Lower leg skin (tissue), 4 donors: Measurements from ENCODE around the gene KIAA0513. TPM values are rescaled to one million over a fixed set of nuclear protein-coding genes. Genes with fewer than 3 reads are reported as not detected.
"Not testable (repeated sequence)": the region's sequence is repeated elsewhere in the genome, so short reads cannot be mapped to it uniquely, and the experiment has no call there.

ENCODE experiments used
- DNase-seq, 2 donors: peaks; one replicate each; pipeline ENCODE4 v3.0.0-alpha.2; 2019; ENCODE audit warnings: low spot score in 2 of 2
- H3K4me3 ChIP-seq: fragments of 200-600 bp; sonication (generic); 2 replicates; pipeline ENCODE4 v1.5.1; 2017; ENCODE audit warnings: mild to moderate bottlenecking, low read depth; ENCODE audit not compliant: poor library complexity, severe bottlenecking
- POLR2A ChIP-seq, 2 donors: fragments of 450-650 bp; IDR thresholded peaks; one replicate each; pipeline ENCODE4 v1.6.1; 2016 to 2017; ENCODE audit warnings: antibody characterized with exemption in 2 of 2, mild to moderate bottlenecking in 1 of 2, moderate library complexity in 1 of 2
- WGBS, 2 donors: methylation state at CpG; one replicate each; pipeline ENCODE4 v1.1.5; 2018; 5-methylcytosine and 5-hydroxymethylcytosine counted together
- intact Hi-C: fragments of 100-400 bp; cut with DNase I; formaldehyde crosslinking; loops from one replicate; pipeline ENCODE4 v1.15.0; 2023; ENCODE audit warnings: low total_unique reads
- total RNA-seq, 4 donors: library from RNA; depleted of rRNA; stranded (reverse); fragments of >200 nt; gene quantifications; one replicate each; pipeline ENCODE4 v1.1.0, GENCODE V29; 2016
- TF ChIP-seq, protein P1 (sequence below), 3 donors: fragments of 450-650 bp; IDR thresholded peaks; one replicate each; pipeline ENCODE4 v1.5.1; 2016; ENCODE audit warnings: antibody characterized with exemption in 3 of 3, mild to moderate bottlenecking in 3 of 3, moderate library complexity in 2 of 3

Gene KIAA0513
- total RNA-seq, 4 donors from 2014 or later: 37.5 to 48.1 (median 39.2) TPM

DNA sequence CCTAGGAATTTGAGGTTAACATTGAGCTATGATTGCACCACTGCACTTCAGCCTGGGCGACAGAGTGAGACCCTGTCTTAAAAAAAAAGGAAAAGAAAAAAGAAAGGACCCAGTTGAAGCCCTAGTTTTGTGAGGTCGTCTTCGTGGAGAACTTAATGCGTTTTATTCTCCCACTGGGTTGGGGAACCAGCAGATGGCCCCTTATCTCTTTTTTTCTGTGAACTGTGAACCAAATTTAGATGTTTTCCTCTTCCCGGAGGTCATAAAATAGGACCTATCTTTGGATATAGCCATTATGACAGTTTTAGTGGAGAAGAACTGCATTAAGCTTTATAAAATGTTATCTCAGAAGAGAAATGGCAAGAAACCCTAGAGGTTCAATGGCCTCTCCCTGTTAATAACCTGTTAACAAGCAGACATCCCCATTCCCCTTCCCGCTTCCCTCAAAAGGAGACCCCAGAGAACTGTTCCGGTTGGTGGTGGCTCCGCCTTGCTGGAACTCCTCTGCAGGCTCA is 23.5 kb downstream of the KIAA0513 start:
- TF ChIP-seq POLR2A (IDR thresholded peaks at IDR 0.05): no peak
- TF ChIP-seq, protein P1, sequence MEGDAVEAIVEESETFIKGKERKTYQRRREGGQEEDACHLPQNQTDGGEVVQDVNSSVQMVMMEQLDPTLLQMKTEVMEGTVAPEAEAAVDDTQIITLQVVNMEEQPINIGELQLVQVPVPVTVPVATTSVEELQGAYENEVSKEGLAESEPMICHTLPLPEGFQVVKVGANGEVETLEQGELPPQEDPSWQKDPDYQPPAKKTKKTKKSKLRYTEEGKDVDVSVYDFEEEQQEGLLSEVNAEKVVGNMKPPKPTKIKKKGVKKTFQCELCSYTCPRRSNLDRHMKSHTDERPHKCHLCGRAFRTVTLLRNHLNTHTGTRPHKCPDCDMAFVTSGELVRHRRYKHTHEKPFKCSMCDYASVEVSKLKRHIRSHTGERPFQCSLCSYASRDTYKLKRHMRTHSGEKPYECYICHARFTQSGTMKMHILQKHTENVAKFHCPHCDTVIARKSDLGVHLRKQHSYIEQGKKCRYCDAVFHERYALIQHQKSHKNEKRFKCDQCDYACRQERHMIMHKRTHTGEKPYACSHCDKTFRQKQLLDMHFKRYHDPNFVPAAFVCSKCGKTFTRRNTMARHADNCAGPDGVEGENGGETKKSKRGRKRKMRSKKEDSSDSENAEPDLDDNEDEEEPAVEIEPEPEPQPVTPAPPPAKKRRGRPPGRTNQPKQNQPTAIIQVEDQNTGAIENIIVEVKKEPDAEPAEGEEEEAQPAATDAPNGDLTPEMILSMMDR (IDR thresholded peaks at IDR 0.05): no peak
- no peak overlapping the region for H3K4me3 ChIP-seq
- intact Hi-C loops: no loop called here
- DNase-seq: no peak
- WGBS, 2 donors: 74 to 76% methylated on average over 8 of the region's 8 CpGs

DNA sequence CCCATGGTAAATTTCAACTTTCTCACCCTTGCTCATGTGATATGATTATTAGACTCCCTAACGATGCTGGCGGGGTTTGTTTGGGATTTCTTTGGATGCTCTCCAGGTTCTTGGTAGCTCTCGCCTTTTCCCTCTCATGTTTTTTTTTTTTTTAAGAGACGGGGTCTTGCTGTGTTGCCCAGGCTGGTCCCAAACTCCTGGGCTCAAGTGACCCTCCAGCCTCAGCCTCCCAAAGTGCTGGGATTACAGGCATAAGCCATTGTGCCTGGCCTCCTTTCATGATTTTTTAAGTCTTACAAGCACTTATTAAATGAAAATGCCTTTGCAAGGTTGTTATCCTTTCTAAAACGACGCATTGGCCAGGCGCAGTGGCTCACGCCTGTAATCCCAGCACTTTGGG is 24.1 kb downstream of the KIAA0513 start:
- WGBS, 2 donors: 89 to 90% methylated on average over 8 of the region's 8 CpGs
- TF ChIP-seq POLR2A (IDR thresholded peaks at IDR 0.05): no peak
- TF ChIP-seq, protein P1 (IDR thresholded peaks at IDR 0.05): no peak
- intact Hi-C loops: no loop called here
- DNase-seq: no peak
- no peak overlapping the region for H3K4me3 ChIP-seq

DNA sequence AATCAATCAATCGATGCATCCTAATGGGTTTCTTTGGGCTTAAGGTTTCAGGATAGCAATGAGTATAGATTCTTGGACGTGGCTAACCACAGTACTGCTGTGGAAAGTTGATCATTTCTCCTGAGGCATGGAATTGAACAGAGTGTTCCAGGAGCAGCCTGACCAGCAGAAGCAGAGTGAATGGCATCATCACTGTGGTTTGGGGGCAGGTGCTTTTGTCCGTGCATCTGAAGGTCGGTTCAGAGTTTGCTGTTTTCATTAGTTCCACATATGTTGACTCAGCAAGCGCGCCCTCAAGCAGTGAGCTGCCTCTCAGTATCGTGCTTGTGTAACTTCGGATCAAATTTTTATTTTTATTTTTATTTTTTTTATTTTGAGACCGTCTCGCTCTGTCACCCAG is 24.9 kb downstream of the KIAA0513 start:
- no peak overlapping the region for H3K4me3 ChIP-seq
- intact Hi-C loops: no loop called here
- no peak for DNase-seq
- no peak for TF ChIP-seq POLR2A (IDR thresholded peaks at IDR 0.05)
- TF ChIP-seq, protein P1 (IDR thresholded peaks at IDR 0.05): no peak
- WGBS, 2 donors: 93 to 95% methylated on average over 10 of the region's 10 CpGs

DNA sequence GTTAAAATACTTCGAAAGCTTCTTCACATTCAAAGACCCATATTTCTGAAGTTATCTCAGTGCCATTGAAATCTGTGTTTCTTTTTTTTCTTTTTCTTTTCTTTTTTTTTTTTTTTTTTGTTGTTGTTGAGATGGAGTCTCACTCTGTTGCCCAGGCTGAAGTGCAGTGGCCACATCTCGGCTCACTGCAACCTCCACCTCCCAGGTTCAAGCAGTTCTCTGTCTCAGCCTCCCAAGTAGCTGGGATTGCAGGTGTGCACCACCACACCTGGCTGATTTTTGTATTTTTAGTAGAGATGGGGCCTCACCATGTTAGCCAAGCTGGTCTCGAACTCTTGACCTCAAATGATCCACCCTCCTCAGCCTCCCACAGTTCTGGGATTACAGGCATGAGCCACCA is 26.7 kb downstream of the KIAA0513 start:
- DNase-seq, H3K4me3 ChIP-seq, intact Hi-C loops: not testable (repeated sequence)
- 83 to 96% methylated on average over 3 of the region's 3 CpGs for WGBS, 2 donors

DNA sequence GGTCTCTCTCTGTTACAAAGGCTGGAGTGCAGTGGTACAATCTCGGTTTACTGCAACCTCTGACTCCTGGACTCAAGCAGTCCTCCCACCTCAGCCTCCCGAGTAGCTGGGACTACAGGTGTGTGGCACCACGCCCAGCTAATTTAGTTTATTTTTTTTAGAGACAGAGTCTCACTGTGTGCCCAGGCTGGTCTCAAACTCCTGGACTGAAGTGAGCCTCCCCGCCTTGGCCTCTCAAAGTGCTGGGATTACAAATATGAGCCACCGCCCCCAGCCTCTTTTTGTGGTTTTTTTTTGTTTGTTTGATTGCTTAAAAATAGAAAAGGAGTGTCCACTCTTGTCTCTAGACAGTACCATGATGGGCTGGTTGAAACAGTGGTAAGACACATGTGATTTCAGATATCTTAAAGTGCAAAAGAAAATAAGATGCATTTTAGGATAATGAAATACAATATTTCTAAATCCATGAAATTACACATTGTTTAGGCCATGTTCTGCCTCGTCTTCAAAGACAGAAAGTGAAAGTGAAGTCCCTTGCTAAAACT is 27.4 kb downstream of the KIAA0513 start:
- TF ChIP-seq POLR2A (IDR thresholded peaks at IDR 0.05): no peak
- TF ChIP-seq, protein P1 (IDR thresholded peaks at IDR 0.05): no peak
- no peak for DNase-seq
- H3K4me3 ChIP-seq: no peak overlapping the region
- intact Hi-C loops: no loop called here
- 65 to 66% methylated on average over 6 of the region's 6 CpGs for WGBS, 2 donors

DNA sequence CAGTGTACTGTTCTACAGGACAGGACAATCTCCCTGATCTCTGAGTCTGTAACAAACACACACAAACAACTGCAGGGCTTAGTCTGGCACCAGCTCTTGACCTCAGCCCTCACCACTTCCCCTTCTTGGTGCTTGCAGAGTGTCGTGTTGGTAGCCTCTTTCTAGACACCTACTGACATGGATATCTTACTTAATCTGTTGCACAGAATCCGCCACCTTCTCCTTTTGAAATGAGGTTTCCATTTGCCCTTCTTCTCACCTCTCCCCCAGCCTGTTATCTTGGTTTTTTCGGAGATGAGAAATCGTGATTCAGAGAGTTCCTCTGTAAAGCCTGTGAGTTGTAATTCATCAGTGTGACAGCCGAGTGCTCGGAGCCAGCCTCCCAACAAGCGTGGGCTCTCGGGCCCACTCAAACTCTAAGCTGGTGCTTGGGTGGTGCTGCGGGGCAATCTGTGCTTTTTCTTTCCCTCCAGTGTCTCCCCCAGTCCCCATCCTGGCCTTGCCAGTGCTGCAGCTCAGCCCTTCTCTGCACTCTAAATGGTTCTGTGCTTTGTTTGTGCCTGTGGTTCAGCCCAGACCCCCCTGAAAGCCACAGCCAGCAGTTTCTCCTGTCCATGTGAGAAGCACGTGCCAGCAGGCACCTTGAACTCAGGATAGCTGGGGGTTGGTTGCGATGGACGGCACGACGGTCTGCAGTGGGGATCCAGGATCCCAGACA is 28.1 kb downstream of the KIAA0513 start:
- WGBS, 2 donors: 52 to 53% methylated on average over 14 of the region's 14 CpGs
- intact Hi-C loops: no loop called here
- TF ChIP-seq, protein P1 (IDR thresholded peaks at IDR 0.05): no peak
- TF ChIP-seq POLR2A (IDR thresholded peaks at IDR 0.05): no peak
- no peak overlapping the region for H3K4me3 ChIP-seq
- DNase-seq: peak in 1 of 2 donors; percentile 65
